Activated CD4-positive, alpha-beta memory T cell treated with anti-CD3 and anti-CD28 coated beads for 36 hours (primary cell): ENCODE results near the gene BCL11A. TPM values are rescaled to one million over a fixed set of nuclear protein-coding genes. Genes with fewer than 3 reads are reported as not detected.

Experiments
- CTCF ChIA-PET: fragments of 350-600 bp; sonication (Branson Sonifier 250); formaldehyde crosslinking; loops from one replicate; lab custom pipeline; 2021; ENCODE audit warnings: antibody characterized with exemption, inconsistent platforms; lab: Charles Lee
- POLR2A ChIA-PET: fragments of 350-600 bp; sonication (Branson Sonifier 250); formaldehyde crosslinking; loops from one replicate; lab custom pipeline; 2021; ENCODE audit warnings: antibody characterized with exemption; lab: Charles Lee
- DNase-seq: peaks from one replicate; pipeline ENCODE4 v3.0.0-alpha.2; 2020
- H3K27ac Mint-ChIP-seq: one replicate; pipeline ENCODE4 v1.8.0; 2021; ENCODE audit warnings: mixed read lengths
- H3K27me3 Mint-ChIP-seq: one replicate; pipeline ENCODE4 v1.8.0; 2021; ENCODE audit warnings: mixed read lengths
- H3K36me3 Mint-ChIP-seq: one replicate; pipeline ENCODE4 v1.8.0; 2021; ENCODE audit warnings: mixed read lengths
- H3K4me1 Mint-ChIP-seq: one replicate; pipeline ENCODE4 v1.8.0; 2021; ENCODE audit warnings: low read depth, mixed read lengths
- H3K4me3 Mint-ChIP-seq: one replicate; pipeline ENCODE4 v1.8.0; 2021; ENCODE audit warnings: mild to moderate bottlenecking, mixed read lengths
- H3K9me3 Mint-ChIP-seq: one replicate; pipeline ENCODE4 v1.8.0; 2021; ENCODE audit warnings: mixed read lengths
- intact Hi-C: fragments of 100-400 bp; cut with micrococcal nuclease; formaldehyde crosslinking; loops from one replicate; pipeline ENCODE4 v1.15.1; 2023
- total RNA-seq, 2 experiments: library from RNA; stranded (reverse); gene quantifications; one replicate each; pipeline ENCODE4 v1.2.3, GENCODE V29; 2021

Gene BCL11A
- total RNA-seq, 2 experiments from 2014 or later = not detected

DNA sequence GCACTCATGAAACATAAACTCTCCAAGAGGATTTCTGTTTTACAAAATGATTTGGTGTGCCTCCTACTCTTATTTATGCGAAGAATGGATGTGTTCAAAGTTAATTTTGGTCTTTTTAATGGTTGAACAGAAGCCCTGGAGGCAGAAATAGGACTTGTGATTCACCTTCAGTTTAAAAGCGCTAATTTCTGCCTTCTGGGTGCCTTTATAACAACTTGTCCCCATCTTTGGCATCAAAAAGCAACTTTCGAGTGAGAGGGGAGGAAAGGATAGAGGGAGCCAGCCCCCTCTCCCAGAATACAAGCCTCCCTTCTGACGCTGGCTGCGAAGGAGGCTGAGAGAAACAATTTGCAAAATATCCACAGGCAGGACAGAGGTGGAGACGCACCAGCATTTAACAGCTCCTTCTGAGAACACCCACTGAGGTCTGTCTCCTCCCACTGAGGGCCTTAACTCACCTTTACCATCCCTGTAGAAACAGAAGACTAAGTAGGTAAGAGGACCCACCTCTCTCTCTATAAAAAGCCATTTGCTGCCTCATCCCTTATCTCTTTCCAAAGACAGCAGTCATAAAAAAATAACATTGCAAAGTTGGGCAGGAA lies 24.3 kb upstream of the BCL11A start:
- no peak overlapping the region for H3K4me3 Mint-ChIP-seq
- CTCF ChIA-PET = no interaction called here
- no peaks in the 10 kb centered on the region for H3K9me3 Mint-ChIP-seq
- no peaks in the 10 kb centered on the region for H3K36me3 Mint-ChIP-seq
- POLR2A ChIA-PET = no interaction called here
- intact Hi-C loops = no loop called here
- peaks cover 28% of the 10 kb centered on the region for H3K27me3 Mint-ChIP-seq
- no peak overlapping the region for H3K27ac Mint-ChIP-seq
- DNase-seq = no peak
- H3K4me1 Mint-ChIP-seq = peaks cover 4% of the 10 kb centered on the region

DNA sequence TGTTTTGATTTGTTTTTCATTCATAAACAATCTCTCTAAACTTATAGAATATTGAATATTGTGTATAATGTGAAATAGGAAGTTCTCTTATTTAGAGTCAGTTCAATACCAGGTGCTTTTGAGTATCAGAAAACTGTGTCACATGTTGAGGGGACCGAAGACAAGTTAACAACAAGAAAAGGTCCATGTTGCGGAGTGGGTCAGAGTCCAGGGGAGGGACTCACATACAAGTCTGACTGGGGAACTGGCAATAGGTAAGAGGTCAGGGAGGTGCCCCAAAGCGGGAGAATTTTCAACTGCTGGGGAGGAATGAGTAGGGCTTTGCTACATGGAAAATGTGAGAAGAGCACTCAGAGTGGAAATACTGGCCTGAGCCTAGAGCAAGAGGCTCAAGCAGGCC lies 19.8 kb upstream of the BCL11A start:
- DNase-seq = no peak
- no peaks in the 10 kb centered on the region for H3K9me3 Mint-ChIP-seq
- POLR2A ChIA-PET = no interaction called here
- H3K27me3 Mint-ChIP-seq = peaks cover 26% of the 10 kb centered on the region
- no peaks in the 10 kb centered on the region for H3K36me3 Mint-ChIP-seq
- H3K27ac Mint-ChIP-seq = no peak overlapping the region
- H3K4me3 Mint-ChIP-seq = no peak overlapping the region
- H3K4me1 Mint-ChIP-seq = peaks cover 8% of the 10 kb centered on the region
- CTCF ChIA-PET = interaction anchor here (1.6 kb wide), 1 partner anchor 9 kb away, joined by 3 read pairs; no protein-coding TSS in a partner anchor
- intact Hi-C loops = no loop called here

- intact Hi-C loops = no loop called here
- Mint-ChIP-seq H3K4me1 (peaks cover 8% of the 10 kb centered on the region), H3K27me3 (peaks cover 41% of the 10 kb centered on the region), H3K36me3 (no peaks in the 10 kb centered on the region), H3K9me3 (no peaks in the 10 kb centered on the region), H3K27ac (no peak overlapping the region), H3K4me3 (no peak overlapping the region)
- ChIA-PET POLR2A (no interaction called here), CTCF (interaction anchor here (4.3 kb wide), 1 partner anchor 11 kb away, joined by 25 read pairs; no protein-coding TSS in a partner anchor)
- no peak for DNase-seq
Measured at GRCh38 chr2:60570251-60570650, 16.8 kb upstream of the BCL11A start.

- Mint-ChIP-seq H3K27ac (no peak overlapping the region), H3K4me3 (no peak overlapping the region), H3K36me3 (no peaks in the 10 kb centered on the region), H3K9me3 (no peaks in the 10 kb centered on the region), H3K4me1 (peaks cover 8% of the 10 kb centered on the region), H3K27me3 (peaks cover 43% of the 10 kb centered on the region)
- CTCF ChIA-PET = interaction anchor here (4.3 kb wide), 1 partner anchor 12 kb away, joined by 25 read pairs; no protein-coding TSS in a partner anchor
- intact Hi-C loops = no loop called here
- DNase-seq = no peak
- POLR2A ChIA-PET = no interaction called here
Measured at GRCh38 chr2:60569680-60570111, 16.2 kb upstream of the BCL11A start.

DNA sequence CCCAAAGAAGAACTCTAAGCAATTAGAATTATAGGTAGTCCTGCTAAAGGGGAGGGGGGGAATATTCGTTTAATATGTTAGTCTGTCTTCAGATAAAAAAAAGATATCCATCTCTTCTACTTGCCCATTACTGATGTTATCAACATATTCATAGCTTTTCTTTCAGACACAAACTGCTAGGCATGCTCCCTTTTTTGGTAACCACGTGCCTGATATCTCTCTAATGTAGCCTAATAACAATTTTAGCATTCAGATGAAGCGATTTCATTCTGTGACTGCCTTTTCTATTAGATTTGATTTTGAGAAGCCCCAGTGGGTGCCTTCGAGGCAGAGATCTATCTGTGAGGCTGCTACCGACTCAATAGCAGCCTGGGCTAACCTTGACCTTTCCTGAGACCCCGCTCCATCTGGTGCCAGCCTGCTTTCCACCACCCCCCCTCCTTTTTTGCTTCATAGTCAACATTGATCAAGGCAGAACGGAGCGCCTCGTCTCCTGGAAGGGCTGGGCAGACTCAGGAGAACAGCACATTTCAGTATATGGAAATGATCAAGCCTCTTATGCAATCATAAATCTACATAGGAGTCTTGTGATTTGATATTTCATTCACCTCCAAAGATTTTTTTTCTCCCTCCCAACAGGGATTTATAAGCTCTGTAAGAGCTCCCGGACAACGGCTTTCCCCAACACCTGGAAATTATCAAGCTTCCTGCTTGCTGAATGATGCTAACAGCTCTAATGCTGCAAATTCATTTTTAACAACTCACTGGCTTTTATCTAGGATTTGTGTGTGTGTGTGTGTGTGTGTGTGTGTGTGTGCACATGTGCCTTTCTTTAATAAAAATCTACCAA lies 14.7 kb upstream of the BCL11A start:
- ChIA-PET CTCF (interaction anchor here (4.3 kb wide), 1 partner anchor 13 kb away, joined by 25 read pairs; no protein-coding TSS in a partner anchor), POLR2A (no interaction called here)
- DNase-seq = no peak
- intact Hi-C loops = no loop called here
- H3K4me1 Mint-ChIP-seq = peaks cover 8% of the 10 kb centered on the region
- no peak overlapping the region for H3K4me3 Mint-ChIP-seq
- no peaks in the 10 kb centered on the region for H3K36me3 Mint-ChIP-seq
- no peak overlapping the region for H3K27ac Mint-ChIP-seq
- peaks cover 47% of the 10 kb centered on the region for H3K27me3 Mint-ChIP-seq
- no peaks in the 10 kb centered on the region for H3K9me3 Mint-ChIP-seq

DNA sequence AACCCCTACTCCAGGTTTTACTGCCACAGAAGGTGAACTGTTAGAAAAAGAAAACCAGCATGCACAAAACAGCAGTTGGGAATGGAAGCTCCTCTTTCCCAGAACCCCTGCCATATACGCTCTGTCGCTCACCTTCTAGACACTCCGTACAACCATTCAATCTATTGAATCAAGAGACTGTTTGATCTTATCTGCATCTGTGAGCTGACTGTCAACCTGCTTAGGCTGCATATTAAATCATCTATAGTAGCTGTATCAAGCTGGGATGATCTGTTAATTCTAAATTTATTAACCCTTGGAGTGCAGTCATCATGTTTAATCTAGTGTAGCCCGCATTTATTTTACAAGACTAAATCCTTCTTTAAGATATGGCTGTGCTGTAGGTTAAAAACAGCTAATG lies 13.6 kb upstream of the BCL11A start:
- no peak for DNase-seq
- intact Hi-C loops = no loop called here
- H3K36me3 Mint-ChIP-seq = no peaks in the 10 kb centered on the region
- peaks cover 48% of the 10 kb centered on the region for H3K27me3 Mint-ChIP-seq
- no peak overlapping the region for H3K4me3 Mint-ChIP-seq
- H3K4me1 Mint-ChIP-seq = peaks cover 8% of the 10 kb centered on the region
- ChIA-PET POLR2A (no interaction called here), CTCF (interaction anchor here (0.9 to 2.1 kb wide), 2 partner anchors 14 to 15 kb away, joined by 3 to 6 read pairs; partner anchors contain the start of gene BCL11A)
- H3K27ac Mint-ChIP-seq = no peak overlapping the region
- H3K9me3 Mint-ChIP-seq = no peaks in the 10 kb centered on the region

DNA sequence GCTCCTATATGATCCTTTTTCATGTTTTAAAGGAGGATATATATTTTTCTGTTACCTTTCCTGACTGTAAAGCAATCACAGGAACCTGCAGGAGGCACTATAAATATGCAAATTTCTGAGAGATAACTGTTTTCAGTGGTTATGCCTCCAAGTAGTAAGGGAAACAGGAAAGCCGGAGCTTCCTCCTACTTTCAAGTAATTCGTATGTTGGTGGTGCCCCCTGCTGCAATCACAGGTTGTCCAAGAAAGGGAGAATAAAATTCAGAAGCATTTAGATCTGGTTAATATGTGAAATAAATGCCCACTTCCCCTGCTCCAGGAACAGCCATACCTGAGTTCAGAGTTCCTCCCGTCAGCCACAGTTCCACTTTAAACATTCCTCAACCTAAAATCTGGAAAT lies 12.0 kb upstream of the BCL11A start:
- CTCF ChIA-PET = interaction anchor here (2.1 kb wide), 1 partner anchor 16 kb away, joined by 6 read pairs; no protein-coding TSS in a partner anchor
- peaks cover 8% of the 10 kb centered on the region for H3K4me1 Mint-ChIP-seq

DNA sequence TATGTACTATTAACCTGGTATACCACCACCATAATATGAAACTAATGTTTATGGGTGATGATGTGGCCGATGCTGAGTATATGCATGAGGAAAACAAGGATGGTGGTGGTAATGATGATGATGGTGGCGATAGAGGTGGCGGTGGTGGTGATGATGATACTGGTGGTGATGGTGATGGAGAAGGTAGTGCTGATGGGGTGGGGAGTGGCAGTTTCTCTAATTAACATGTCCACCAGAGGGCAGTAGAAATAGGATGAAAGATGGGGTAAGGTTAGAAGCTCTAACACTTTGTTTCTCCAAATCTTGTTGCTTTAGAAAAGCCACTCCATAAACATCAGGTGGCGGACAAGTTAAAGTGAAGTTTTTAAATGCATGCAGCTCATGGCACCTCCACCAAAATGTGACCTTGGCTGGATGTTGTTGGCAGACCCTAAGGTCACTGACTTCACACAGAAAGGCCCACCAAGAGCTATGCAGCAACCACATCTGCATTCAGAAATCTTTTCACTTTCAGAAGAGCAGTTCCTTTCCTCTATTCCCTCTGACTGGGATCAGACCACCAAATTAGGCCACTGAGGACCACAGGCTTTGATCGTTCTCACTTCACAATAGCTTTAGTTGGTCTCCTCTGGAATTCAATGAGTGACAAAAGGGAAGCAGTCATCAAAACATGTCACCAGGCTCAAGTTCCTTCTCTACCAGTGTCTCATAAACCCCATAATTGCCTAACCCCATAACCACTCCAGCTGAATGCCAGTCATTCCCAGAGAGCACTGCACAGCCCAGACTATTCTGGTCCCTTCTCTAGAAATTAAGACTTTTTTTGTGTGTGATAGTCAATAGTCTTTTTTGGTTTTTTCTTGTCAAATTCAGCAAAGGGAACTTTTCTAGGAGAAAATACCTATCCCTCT lies 7.5 kb upstream of the BCL11A start:
- DNase-seq = no peak
- CTCF ChIA-PET = interaction anchor here (0.6 to 5.7 kb wide), 12 partner anchors 10 to 115 kb away, joined by 3 to 64 read pairs (median 4); no protein-coding TSS in a partner anchor
- no peak overlapping the region for H3K4me3 Mint-ChIP-seq
- intact Hi-C loops = loop anchor here (1.0 to 2.0 kb wide), 2 partner anchors 21 to 114 kb away; no protein-coding TSS in a partner anchor
- no peaks in the 10 kb centered on the region for H3K9me3 Mint-ChIP-seq
- POLR2A ChIA-PET = no interaction called here
- H3K4me1 Mint-ChIP-seq = peaks cover 10% of the 10 kb centered on the region
- peaks cover 58% of the 10 kb centered on the region for H3K27me3 Mint-ChIP-seq
- H3K27ac Mint-ChIP-seq = no peak overlapping the region
- H3K36me3 Mint-ChIP-seq = no peaks in the 10 kb centered on the region

More for the DNA sequence above, 12.0 kb upstream of the BCL11A start:
- H3K36me3 Mint-ChIP-seq = no peaks in the 10 kb centered on the region
- H3K9me3 Mint-ChIP-seq = no peaks in the 10 kb centered on the region
- no peak for DNase-seq
- no peak overlapping the region for H3K4me3 Mint-ChIP-seq
- POLR2A ChIA-PET = no interaction called here
- no peak overlapping the region for H3K27ac Mint-ChIP-seq
- peaks cover 52% of the 10 kb centered on the region for H3K27me3 Mint-ChIP-seq
- intact Hi-C loops = no loop called here

DNA sequence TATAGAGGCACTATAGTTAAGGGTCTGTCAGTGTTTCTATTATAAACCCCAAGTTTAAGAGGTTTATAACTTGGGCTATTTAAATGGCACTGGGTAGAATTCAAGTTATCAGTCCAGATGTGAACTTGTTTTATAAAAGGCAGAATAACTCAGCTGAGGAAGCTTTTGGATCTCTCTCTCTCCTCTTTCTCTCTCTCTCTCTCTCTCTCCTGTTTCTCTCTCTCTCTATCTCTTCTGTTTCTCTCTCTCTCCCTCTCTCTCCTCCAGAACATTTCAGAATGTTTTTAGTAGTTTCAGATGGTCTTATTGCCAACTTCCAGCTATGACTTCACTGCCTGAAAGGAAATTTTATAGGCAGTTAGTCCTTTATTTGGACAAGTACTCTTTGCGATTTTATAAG lies 6.4 kb upstream of the BCL11A start:
- Mint-ChIP-seq H3K4me3 (no peak overlapping the region), H3K4me1 (peaks cover 19% of the 10 kb centered on the region), H3K36me3 (no peaks in the 10 kb centered on the region), H3K9me3 (no peaks in the 10 kb centered on the region), H3K27ac (no peak overlapping the region), H3K27me3 (peaks cover 64% of the 10 kb centered on the region)
- DNase-seq = no peak
- CTCF ChIA-PET = interaction anchor here (0.6 to 5.7 kb wide), 8 partner anchors 10 to 1580 kb away, joined by 3 to 64 read pairs (median 6); no protein-coding TSS in a partner anchor
- POLR2A ChIA-PET = no interaction called here
- intact Hi-C loops = loop anchor here (1.0 to 10.0 kb wide), 3 partner anchors 22 to 1795 kb away; no protein-coding TSS in a partner anchor

- intact Hi-C loops = loop anchor here (10.0 kb wide), 1 partner anchor 1794 kb away; no protein-coding TSS in a partner anchor
- peaks cover 19% of the 10 kb centered on the region for H3K4me1 Mint-ChIP-seq
- ChIA-PET CTCF (interaction anchor here (0.6 to 5.7 kb wide), 3 partner anchors 9 to 24 kb away, joined by 3 to 64 read pairs (median 9); no protein-coding TSS in a partner anchor), POLR2A (no interaction called here)
- no peaks in the 10 kb centered on the region for H3K9me3 Mint-ChIP-seq
- peaks cover 57% of the 10 kb centered on the region for H3K27me3 Mint-ChIP-seq
- DNase-seq = no peak
- no peak overlapping the region for H3K4me3 Mint-ChIP-seq
- no peak overlapping the region for H3K27ac Mint-ChIP-seq
- H3K36me3 Mint-ChIP-seq = no peaks in the 10 kb centered on the region
Measured at GRCh38 chr2:60558536-60558935, 5.1 kb upstream of the BCL11A start.

DNA sequence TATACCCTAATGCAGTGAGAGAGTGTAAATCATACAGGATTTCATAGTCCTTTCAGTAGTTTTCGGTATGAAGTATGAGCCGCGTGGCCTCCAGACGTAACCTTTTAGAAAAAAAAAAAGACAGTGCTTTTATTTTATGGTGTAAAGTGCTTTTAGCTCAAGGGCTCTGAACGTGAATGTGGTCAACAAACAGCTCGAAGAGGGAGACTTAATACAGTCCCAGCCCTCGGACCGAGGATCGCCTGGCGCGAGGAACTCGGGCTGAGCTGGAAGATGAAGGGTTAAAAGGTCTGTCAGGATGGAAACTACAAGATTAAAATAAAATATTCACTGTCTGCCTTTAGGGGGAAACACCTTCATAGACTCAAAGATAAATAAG lies 4.0 kb upstream of the BCL11A start:
- DNase-seq = no peak
- H3K4me1 Mint-ChIP-seq = peaks cover 27% of the 10 kb centered on the region
- H3K27me3 Mint-ChIP-seq = peaks cover 55% of the 10 kb centered on the region
- ChIA-PET CTCF (interaction anchor here (1.2 kb wide), 1 partner anchor 24 kb away, joined by 8 read pairs; no protein-coding TSS in a partner anchor), POLR2A (interaction anchor here (0.6 kb wide), 1 partner anchor 234 kb away, joined by 3 read pairs; no protein-coding TSS in a partner anchor)
- H3K27ac Mint-ChIP-seq = no peak overlapping the region
- H3K36me3 Mint-ChIP-seq = no peaks in the 10 kb centered on the region
- H3K4me3 Mint-ChIP-seq = no peak overlapping the region
- intact Hi-C loops = loop anchor here (10.0 kb wide), 1 partner anchor 1793 kb away; no protein-coding TSS in a partner anchor
- H3K9me3 Mint-ChIP-seq = no peaks in the 10 kb centered on the region
